OCI-LY7 (cell line): ENCODE measurements around the gene GLIPR1. TPM values are rescaled to one million over a fixed set of nuclear protein-coding genes. Genes with fewer than 3 reads are reported as not detected.
"Not testable (repeated sequence)": the region's sequence is repeated elsewhere in the genome, so short reads cannot be mapped to it uniquely, and the experiment has no call there.

Source experiments
- BruUV-seq: library from RNA; stranded (reverse); fragments of 400-500 nt; replicated peaks from 2 replicates; lab custom pipeline; 2021; lab: Mats Ljungman, UMichigan
- CTCF ChIA-PET: fragments of 300-600 bp; sonication (Branson Sonifier 250); formaldehyde crosslinking; loops from one replicate; lab custom pipeline; 2022; ENCODE audit warnings: antibody characterized with exemption; ENCODE audit not compliant: unreplicated experiment; lab: Charles Lee
- POLR2A ChIA-PET: fragments of 300-600 bp; sonication (Branson Sonifier 250); formaldehyde crosslinking; loops from one replicate; lab custom pipeline; 2022; ENCODE audit warnings: antibody characterized with exemption; lab: Charles Lee
- DNase-seq: peaks from one replicate; pipeline ENCODE4 v3.0.0-alpha.2; 2015; ENCODE audit warnings: low spot score
- H2AFZ ChIP-seq: fragments of 200-600 bp; sonication (generic), shearing (Covaris generic); 2 replicates; pipeline ENCODE4 v1.6.1; 2014; ENCODE audit warnings: mild to moderate bottlenecking, antibody characterized with exemption, low read length, moderate library complexity
- H3K27ac ChIP-seq: fragments of 200-600 bp; sonication (generic); 2 replicates; pipeline ENCODE4 v1.5.1; 2014; ENCODE audit warnings: mixed run types, low read depth, mild to moderate bottlenecking, moderate library complexity, low read length, inconsistent platforms; ENCODE audit not compliant: poor library complexity, severe bottlenecking
- H3K36me3 ChIP-seq: fragments of 200-600 bp; sonication (generic); 2 replicates; pipeline ENCODE4 v1.6.1; 2014; ENCODE audit warnings: mild to moderate bottlenecking, antibody characterized with exemption, low read length, moderate library complexity, mixed read lengths; ENCODE audit not compliant: insufficient read depth
- H3K4me1 ChIP-seq: fragments of 200-600 bp; sonication (generic); 2 replicates; pipeline ENCODE4 v1.5.1; 2014; ENCODE audit warnings: mild to moderate bottlenecking, low read length; ENCODE audit not compliant: insufficient read depth, poor library complexity, severe bottlenecking
- H3K4me2 ChIP-seq: fragments of 200-600 bp; sonication (generic); 2 replicates; pipeline ENCODE4 v1.6.1; 2014; ENCODE audit warnings: mild to moderate bottlenecking, low read length
- H3K4me3 ChIP-seq: fragments of 200-600 bp; sonication (generic); 2 replicates; pipeline ENCODE4 v1.5.1; 2014; ENCODE audit warnings: mild to moderate bottlenecking, low read depth, low read length; ENCODE audit not compliant: poor library complexity, severe bottlenecking
- H3K79me2 ChIP-seq: fragments of 200-600 bp; sonication (generic); 2 replicates; pipeline ENCODE4 v1.6.1; 2016; ENCODE audit warnings: low read depth, mild to moderate bottlenecking, low read length, moderate library complexity, mixed read lengths; ENCODE audit not compliant: insufficient read depth
- H3K9me2 ChIP-seq: fragments of 200-600 bp; sonication (generic); 2 replicates; pipeline ENCODE4 v1.6.1; 2016; ENCODE audit warnings: mild to moderate bottlenecking, low read length, mixed read lengths; ENCODE audit not compliant: insufficient read depth
- H3K9me3 ChIP-seq: fragments of 200-600 bp; sonication (generic); 2 replicates; pipeline ENCODE4 v1.6.1; 2014; ENCODE audit warnings: mild to moderate bottlenecking, mixed run types, low read length, mixed read lengths
- H4K20me1 ChIP-seq: fragments of 200-600 bp; sonication (generic); 2 replicates; pipeline ENCODE4 v1.6.1; 2014; ENCODE audit warnings: mild to moderate bottlenecking, antibody characterized with exemption, low read length, moderate library complexity, mixed read lengths; ENCODE audit not compliant: insufficient read depth
- EZH2phosphoT487 ChIP-seq: fragments of 200-600 bp; sonication (generic); IDR thresholded peaks from 2 replicates; pipeline ENCODE4 v1.6.1; 2018; ENCODE audit warnings: low read depth, borderline replicate concordance, mild to moderate bottlenecking, mixed run types, antibody characterized with exemption, low read length, moderate library complexity, mixed read lengths
- intact Hi-C: fragments of 100-400 bp; cut with micrococcal nuclease; formaldehyde crosslinking; loops from one replicate; pipeline ENCODE4 v1.10.0; 2022; ENCODE audit not compliant: unreplicated experiment
- total RNA-seq, 2 experiments: library from RNA; depleted of rRNA in 1 of 2; stranded (reverse); fragments of >200 nt in 1 of 2; shearing (Covaris generic) in 1 of 2; gene quantifications; 2 replicates each; pipeline ENCODE4 v1.2.3, GENCODE V29; 2014 to 2022
- TF ChIP-seq, protein P1 (sequence below): fragments of 200-600 bp; sonication (generic); conservative IDR thresholded peaks from 2 replicates; pipeline ENCODE4 v1.5.1; 2014; ENCODE audit warnings: mild to moderate bottlenecking, antibody characterized with exemption, low read length, moderate library complexity, mixed read lengths

GLIPR1 gene
- total RNA-seq, 2 experiments from 2014 or later, result 2.8 to 3.3 TPM

DNA sequence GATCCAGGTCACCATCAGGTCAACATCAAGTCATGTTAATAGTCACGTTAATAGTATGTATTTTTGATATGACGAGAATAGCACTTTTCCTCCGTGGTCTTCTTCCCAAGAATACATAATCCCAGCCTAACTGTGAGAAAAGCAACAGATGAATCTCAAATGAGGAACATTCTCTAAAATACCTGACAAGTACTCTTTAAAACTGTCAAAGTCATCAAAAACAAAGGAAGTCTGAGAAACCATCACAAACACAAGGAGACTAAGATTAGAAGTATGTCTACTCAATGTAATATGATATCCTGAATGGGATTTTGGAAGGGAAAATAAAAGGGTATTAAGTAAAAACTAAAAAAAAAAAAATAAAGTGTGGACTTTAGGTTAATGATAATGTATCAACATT is 36.8 kb upstream of the GLIPR1 start:
- Histone ChIP-seq H3K9me3 (no peaks in the 10 kb centered on the region), H3K36me3 (no peaks in the 10 kb centered on the region), H3K4me1 (no peaks in the 10 kb centered on the region), H2AFZ (no peak overlapping the region), H4K20me1 (no peaks in the 10 kb centered on the region), H3K4me3 (no peak overlapping the region), H3K79me2 (no peaks in the 10 kb centered on the region), H3K4me2 (no peak overlapping the region), H3K27ac (no peak overlapping the region), H3K9me2 (no peaks in the 10 kb centered on the region)
- CTCF ChIA-PET, result no interaction called here
- no TSS peak for BruUV-seq
- POLR2A ChIA-PET, result no interaction called here
- TF ChIP-seq EZH2phosphoT487, result no peak
- TF ChIP-seq, protein P1, sequence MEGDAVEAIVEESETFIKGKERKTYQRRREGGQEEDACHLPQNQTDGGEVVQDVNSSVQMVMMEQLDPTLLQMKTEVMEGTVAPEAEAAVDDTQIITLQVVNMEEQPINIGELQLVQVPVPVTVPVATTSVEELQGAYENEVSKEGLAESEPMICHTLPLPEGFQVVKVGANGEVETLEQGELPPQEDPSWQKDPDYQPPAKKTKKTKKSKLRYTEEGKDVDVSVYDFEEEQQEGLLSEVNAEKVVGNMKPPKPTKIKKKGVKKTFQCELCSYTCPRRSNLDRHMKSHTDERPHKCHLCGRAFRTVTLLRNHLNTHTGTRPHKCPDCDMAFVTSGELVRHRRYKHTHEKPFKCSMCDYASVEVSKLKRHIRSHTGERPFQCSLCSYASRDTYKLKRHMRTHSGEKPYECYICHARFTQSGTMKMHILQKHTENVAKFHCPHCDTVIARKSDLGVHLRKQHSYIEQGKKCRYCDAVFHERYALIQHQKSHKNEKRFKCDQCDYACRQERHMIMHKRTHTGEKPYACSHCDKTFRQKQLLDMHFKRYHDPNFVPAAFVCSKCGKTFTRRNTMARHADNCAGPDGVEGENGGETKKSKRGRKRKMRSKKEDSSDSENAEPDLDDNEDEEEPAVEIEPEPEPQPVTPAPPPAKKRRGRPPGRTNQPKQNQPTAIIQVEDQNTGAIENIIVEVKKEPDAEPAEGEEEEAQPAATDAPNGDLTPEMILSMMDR, result no peak
- DNase-seq, result no peak
- intact Hi-C loops, result no loop called here

DNA sequence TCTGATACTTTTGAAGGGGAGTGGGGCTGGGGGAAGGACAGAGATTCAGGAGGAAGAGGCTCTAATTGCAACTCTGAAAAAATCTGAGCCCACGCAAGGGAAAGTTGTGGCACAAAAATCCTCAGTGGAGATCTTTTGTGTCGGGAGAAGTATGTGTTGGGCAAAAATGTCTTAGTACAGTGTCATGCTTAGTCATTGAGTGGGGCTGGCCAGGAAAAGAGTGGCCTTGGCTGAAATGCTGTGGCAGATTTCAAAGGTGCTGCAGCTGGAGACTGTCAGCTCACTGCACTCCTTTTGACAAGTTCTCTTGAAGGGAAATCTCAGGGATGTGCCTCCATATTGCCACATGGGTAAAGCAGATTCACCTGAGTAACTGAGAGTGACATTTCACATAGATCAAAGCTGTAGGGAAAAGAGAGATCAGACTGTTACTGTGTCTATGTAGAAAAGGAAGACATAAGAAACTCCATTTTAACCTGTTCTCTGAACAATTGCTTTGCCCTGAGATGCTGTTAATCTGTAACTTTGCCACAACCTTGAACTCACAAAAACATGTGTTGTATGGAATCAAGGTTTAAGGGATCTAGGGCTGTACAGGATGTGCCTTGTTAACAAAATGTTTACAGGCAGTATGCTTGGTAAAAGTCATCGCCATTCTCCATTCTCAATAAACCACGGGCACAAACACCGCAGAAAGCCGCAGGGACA is 36.0 kb upstream of the GLIPR1 start:
- POLR2A ChIA-PET, result no interaction called here
- H3K4me3 ChIP-seq, result no peak overlapping the region
- intact Hi-C loops, result no loop called here
- no peak for TF ChIP-seq EZH2phosphoT487
- TF ChIP-seq, protein P1, result no peak
- no peak overlapping the region for H3K4me2 ChIP-seq
- H3K9me3 ChIP-seq, result no peaks in the 10 kb centered on the region
- H3K4me1 ChIP-seq, result no peaks in the 10 kb centered on the region
- DNase-seq, result no peak
- no peaks in the 10 kb centered on the region for H4K20me1 ChIP-seq
- H3K27ac ChIP-seq, result no peak overlapping the region
- H3K36me3 ChIP-seq, result no peaks in the 10 kb centered on the region
- no TSS peak for BruUV-seq
- no peak overlapping the region for H2AFZ ChIP-seq
- H3K9me2 ChIP-seq, result no peaks in the 10 kb centered on the region
- CTCF ChIA-PET, result no interaction called here
- no peaks in the 10 kb centered on the region for H3K79me2 ChIP-seq

- H3K4me2 ChIP-seq, POLR2A ChIA-PET, H4K20me1 ChIP-seq, H3K4me1 ChIP-seq, intact Hi-C loops, H3K27ac ChIP-seq, H2AFZ ChIP-seq, H3K9me2 ChIP-seq, DNase-seq, H3K36me3 ChIP-seq, CTCF ChIA-PET, H3K79me2 ChIP-seq, H3K4me3 ChIP-seq, H3K9me3 ChIP-seq, BruUV-seq: not testable (repeated sequence)
Observed at GRCh38 chr12:75445137-75445507, 35.4 kb upstream of the GLIPR1 start.
